ENCODE measurements around the gene AGO4. TPM values are rescaled to one million over a fixed set of nuclear protein-coding genes. Genes with fewer than 3 reads are reported as not detected.

AGO4 gene
- total and polyA plus RNA-seq, 2 of the 4 experiments (the other 2 are of a cell fraction), result 8.2 to 9.2 TPM

- no CpG with 5 or more reads among the region's 9 CpGs for WGBS, 2 experiments (ENCODE audit: extremely low coverage in 2 of 2, insufficient read length in 1 of 2)
- dilution Hi-C loops (cut with HindIII; ENCODE audit: low sequenced_read_pairs, unreplicated experiment), result no loop called here
- no TSS peak for BruUV-seq (replicated peaks)
- intact Hi-C loops (cut with micrococcal nuclease), result no loop called here
- in situ Hi-C loops (cut with MboI; ENCODE audit: low sequenced_read_pairs), result no loop called here
- no peaks in the 10 kb centered on the region for H3K27me3 ChIP-seq (ENCODE audit: control insufficient read depth, insufficient read depth, low read length)
- H2BK120ac ChIP-seq (ENCODE audit: low read depth, low read length), result no peak overlapping the region
- H2AK5ac ChIP-seq (ENCODE audit: low read depth, low read length), result no peak overlapping the region
- no peak overlapping the region for H2BK5ac ChIP-seq (ENCODE audit: low read depth, low read length, poor library complexity, severe bottlenecking)
- no peaks in the 10 kb centered on the region for H3K79me1 ChIP-seq (ENCODE audit: low read depth in 1 of 2, low read length in 2 of 2)
- H3K4me2 ChIP-seq (ENCODE audit: low read depth, low read length), result no peak overlapping the region
- peaks cover 10% of the 10 kb centered on the region for H3K36me3 ChIP-seq (ENCODE audit: control insufficient read depth, insufficient read depth, low read length)
- H3K14ac ChIP-seq (replicated peaks; ENCODE audit: low read depth, low read length), result no peak overlapping the region
- no peak overlapping the region for H2BK20ac ChIP-seq (ENCODE audit: low read depth, low read length)
- H2AK9ac ChIP-seq (replicated peaks; ENCODE audit: low read depth, low read length, poor library complexity), result no peak overlapping the region
- H3K4me3 ChIP-seq (ENCODE audit: insufficient read depth, low read depth, low read length), result no peak overlapping the region
- no peaks in the 10 kb centered on the region for H3K9me3 ChIP-seq (ENCODE audit: control insufficient read depth, insufficient read depth, low read length)
- no peak overlapping the region for H3K18ac ChIP-seq (ENCODE audit: low read depth, low read length)
- H2BK15ac ChIP-seq (ENCODE audit: low read depth, low read length), result no peak overlapping the region
- H3K9me1 ChIP-seq (ENCODE audit: insufficient read depth, low read length), result no peaks in the 10 kb centered on the region
- DNase-seq, result no peak
- TF ChIP-seq RAD21 (IDR thresholded peaks at IDR 0.05; ENCODE audit: low read length) (no peak), CHD1 (IDR thresholded peaks at IDR 0.05; ENCODE audit: low read depth, low read length) (no peak), CTCF (conservative IDR thresholded peaks at IDR 0.05; ENCODE audit: low read depth, low read length) (no peak), RCOR1 (IDR thresholded peaks at IDR 0.05; ENCODE audit: insufficient replicate concordance, low read length) (no peak), MXI1 (IDR thresholded peaks at IDR 0.05; ENCODE audit: borderline replicate concordance, low read depth, low read length) (no peak), USF2 (IDR thresholded peaks at IDR 0.05; ENCODE audit: low read depth, low read length) (no peak), MAFK (IDR thresholded peaks at IDR 0.05; ENCODE audit: low read depth, low read length) (no peak), CEBPB (IDR thresholded peaks at IDR 0.05; ENCODE audit: low read depth, low read length) (no peak), SMC3 (IDR thresholded peaks at IDR 0.05; ENCODE audit: low read depth, low read length) (no peak), BHLHE40 (IDR thresholded peaks at IDR 0.05; ENCODE audit: low read depth, low read length) (no peak), MAZ (IDR thresholded peaks at IDR 0.05; ENCODE audit: borderline replicate concordance, low read depth, low read length) (no peak), FOS (IDR thresholded peaks at IDR 0.05; ENCODE audit: low read depth, low read length) (no peak), POLR2A (IDR thresholded peaks at IDR 0.05; ENCODE audit: low read depth, low read length) (no peak), NFE2L2 (IDR thresholded peaks at IDR 0.05; ENCODE audit: low read depth, low read length) (no peak), ELK1 (IDR thresholded peaks at IDR 0.05; ENCODE audit: borderline replicate concordance, low read depth, low read length) (no peak)
- POLR2A ChIA-PET (ENCODE audit: unreplicated experiment), result no interaction called here
- H3K4me1 ChIP-seq (ENCODE audit: control insufficient read depth, insufficient read depth, low read length), result peaks cover 5% of the 10 kb centered on the region
- H3K4ac ChIP-seq (ENCODE audit: low read depth, low read length), result no peak overlapping the region
- H3K23ac ChIP-seq (ENCODE audit: low read depth, low read length), result no peak overlapping the region
- H2AFZ ChIP-seq (replicated peaks; ENCODE audit: low read length, poor library complexity), result no peak overlapping the region
- no peak overlapping the region for H4K8ac ChIP-seq (ENCODE audit: low read depth in 2 of 2, low read length in 2 of 2)
- CTCF ChIA-PET, result interaction anchor here (0.6 kb wide), 1 partner anchor 944 kb away, joined by 3 read pairs; no protein-coding TSS in a partner anchor
- no peak overlapping the region for H3K56ac ChIP-seq (ENCODE audit: extremely low read depth, insufficient read depth, low read length)
- H3K9ac ChIP-seq (ENCODE audit: low read depth, low read length), result no peak overlapping the region
- no peak overlapping the region for H4K5ac ChIP-seq (ENCODE audit: low read depth, low read length)
- H3K27ac ChIP-seq (ENCODE audit: insufficient read depth, low read length), result no peak overlapping the region
- H4K20me1 ChIP-seq (ENCODE audit: insufficient read depth, low read length), result no peaks in the 10 kb centered on the region
- no peak overlapping the region for H4K91ac ChIP-seq (ENCODE audit: insufficient read depth, low read depth, low read length)
- no peak for ATAC-seq (ENCODE audit: low read depth)
Measured at GRCh38 chr1:35854989-35855700, 47.3 kb downstream of the AGO4 start.

Measured in IMR-90 (cell line).